HCT116 (cell line): ENCODE data around the gene CDH23.

Source experiments
- EGR1 ChIP-seq: IDR thresholded peaks from 2 replicates; pipeline ENCODE4 v1.6.1; 2012; ENCODE audit warnings: low read depth
- EZH2 ChIP-seq: fragments of 200-600 bp; sonication (generic); IDR thresholded peaks from 2 replicates; pipeline ENCODE4 v1.6.1; 2017; ENCODE audit warnings: antibody characterized with exemption, mixed run types
- JUND ChIP-seq: IDR thresholded peaks from 2 replicates; pipeline ENCODE4 v1.6.1; 2012
- POLR2A ChIP-seq: IDR thresholded peaks from 2 replicates; pipeline ENCODE4 v1.7.0; 2011; ENCODE audit warnings: borderline replicate concordance; ENCODE audit not compliant: insufficient read depth, insufficient read length; ENCODE audit errors: extremely low read depth
- RAD21 ChIP-seq: IDR thresholded peaks from 2 replicates; pipeline ENCODE4 v1.6.1; 2012; ENCODE audit warnings: low read depth, mild to moderate bottlenecking
- ZNF274 ChIP-seq: fragments of 200-500 bp; sonication (Bioruptor generic); IDR thresholded peaks from 2 replicates; pipeline ENCODE4 v1.6.1; 2014; ENCODE audit warnings: mild to moderate bottlenecking, low read depth, low read length, inconsistent platforms
- TF ChIP-seq, protein P1 (sequence below): IDR thresholded peaks from 2 replicates; pipeline ENCODE4 v1.6.1; 2012; ENCODE audit warnings: low read depth
- TF ChIP-seq, protein P2 (sequence below), 3 experiments: fragments of 200-600 bp in 1 of 3; sonication (generic) in 1 of 3; IDR thresholded peaks in 2 of 3; conservative IDR thresholded peaks in 1 of 3; 2 replicates each; pipeline ENCODE4 v1.5.1; 2012 to 2017; ENCODE audit warnings: low read depth in 2 of 3, low read length in 2 of 3, antibody characterized with exemption in 1 of 3, borderline replicate concordance in 1 of 3, control low read depth in 1 of 3, mild to moderate bottlenecking in 1 of 3, mixed read lengths in 1 of 3, mixed run types in 1 of 3, moderate library complexity in 1 of 3; ENCODE audit not compliant: insufficient read depth in 1 of 3
- TF ChIP-seq, protein P3 (sequence below): IDR thresholded peaks from 2 replicates; pipeline ENCODE4 v1.6.1; 2012
- TF ChIP-seq, protein P4 (sequence below): IDR thresholded peaks from 2 replicates; pipeline ENCODE4 v1.6.1; 2011; ENCODE audit warnings: mild to moderate bottlenecking, low read length, moderate library complexity; ENCODE audit not compliant: insufficient replicate concordance; ENCODE audit errors: extremely low read depth

DNA sequence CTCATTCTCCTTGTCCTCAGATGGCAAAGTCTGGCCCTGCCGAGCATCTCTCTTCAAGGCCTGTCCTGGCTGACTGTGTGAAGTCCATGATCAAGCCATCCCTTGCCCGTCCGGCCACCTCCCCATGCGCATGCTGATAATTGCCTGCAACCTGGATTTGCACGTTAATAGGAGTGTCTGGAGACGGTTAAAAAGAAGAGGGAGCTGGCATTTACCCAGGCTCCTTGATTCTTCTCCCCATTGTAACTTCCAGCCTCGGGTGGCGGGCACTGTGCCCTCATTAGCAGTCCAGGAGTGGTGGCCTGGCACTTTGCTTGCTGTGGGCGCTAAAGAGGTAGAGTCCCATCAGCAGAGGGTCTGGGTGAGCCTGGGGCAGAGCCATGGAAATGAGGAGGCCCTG is 165.5 kb downstream of the CDH23 start:
- TF ChIP-seq RAD21 (no peak), EGR1 (no peak), ZNF274 (no peak), JUND (no peak), EZH2 (no peak), POLR2A (no peak)
- TF ChIP-seq, protein P1, sequence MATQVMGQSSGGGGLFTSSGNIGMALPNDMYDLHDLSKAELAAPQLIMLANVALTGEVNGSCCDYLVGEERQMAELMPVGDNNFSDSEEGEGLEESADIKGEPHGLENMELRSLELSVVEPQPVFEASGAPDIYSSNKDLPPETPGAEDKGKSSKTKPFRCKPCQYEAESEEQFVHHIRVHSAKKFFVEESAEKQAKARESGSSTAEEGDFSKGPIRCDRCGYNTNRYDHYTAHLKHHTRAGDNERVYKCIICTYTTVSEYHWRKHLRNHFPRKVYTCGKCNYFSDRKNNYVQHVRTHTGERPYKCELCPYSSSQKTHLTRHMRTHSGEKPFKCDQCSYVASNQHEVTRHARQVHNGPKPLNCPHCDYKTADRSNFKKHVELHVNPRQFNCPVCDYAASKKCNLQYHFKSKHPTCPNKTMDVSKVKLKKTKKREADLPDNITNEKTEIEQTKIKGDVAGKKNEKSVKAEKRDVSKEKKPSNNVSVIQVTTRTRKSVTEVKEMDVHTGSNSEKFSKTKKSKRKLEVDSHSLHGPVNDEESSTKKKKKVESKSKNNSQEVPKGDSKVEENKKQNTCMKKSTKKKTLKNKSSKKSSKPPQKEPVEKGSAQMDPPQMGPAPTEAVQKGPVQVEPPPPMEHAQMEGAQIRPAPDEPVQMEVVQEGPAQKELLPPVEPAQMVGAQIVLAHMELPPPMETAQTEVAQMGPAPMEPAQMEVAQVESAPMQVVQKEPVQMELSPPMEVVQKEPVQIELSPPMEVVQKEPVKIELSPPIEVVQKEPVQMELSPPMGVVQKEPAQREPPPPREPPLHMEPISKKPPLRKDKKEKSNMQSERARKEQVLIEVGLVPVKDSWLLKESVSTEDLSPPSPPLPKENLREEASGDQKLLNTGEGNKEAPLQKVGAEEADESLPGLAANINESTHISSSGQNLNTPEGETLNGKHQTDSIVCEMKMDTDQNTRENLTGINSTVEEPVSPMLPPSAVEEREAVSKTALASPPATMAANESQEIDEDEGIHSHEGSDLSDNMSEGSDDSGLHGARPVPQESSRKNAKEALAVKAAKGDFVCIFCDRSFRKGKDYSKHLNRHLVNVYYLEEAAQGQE: no peak
- TF ChIP-seq, protein P2, sequence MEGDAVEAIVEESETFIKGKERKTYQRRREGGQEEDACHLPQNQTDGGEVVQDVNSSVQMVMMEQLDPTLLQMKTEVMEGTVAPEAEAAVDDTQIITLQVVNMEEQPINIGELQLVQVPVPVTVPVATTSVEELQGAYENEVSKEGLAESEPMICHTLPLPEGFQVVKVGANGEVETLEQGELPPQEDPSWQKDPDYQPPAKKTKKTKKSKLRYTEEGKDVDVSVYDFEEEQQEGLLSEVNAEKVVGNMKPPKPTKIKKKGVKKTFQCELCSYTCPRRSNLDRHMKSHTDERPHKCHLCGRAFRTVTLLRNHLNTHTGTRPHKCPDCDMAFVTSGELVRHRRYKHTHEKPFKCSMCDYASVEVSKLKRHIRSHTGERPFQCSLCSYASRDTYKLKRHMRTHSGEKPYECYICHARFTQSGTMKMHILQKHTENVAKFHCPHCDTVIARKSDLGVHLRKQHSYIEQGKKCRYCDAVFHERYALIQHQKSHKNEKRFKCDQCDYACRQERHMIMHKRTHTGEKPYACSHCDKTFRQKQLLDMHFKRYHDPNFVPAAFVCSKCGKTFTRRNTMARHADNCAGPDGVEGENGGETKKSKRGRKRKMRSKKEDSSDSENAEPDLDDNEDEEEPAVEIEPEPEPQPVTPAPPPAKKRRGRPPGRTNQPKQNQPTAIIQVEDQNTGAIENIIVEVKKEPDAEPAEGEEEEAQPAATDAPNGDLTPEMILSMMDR (IDR thresholded peaks at IDR 0.05 in 2 of 3, conservative IDR thresholded peaks at IDR 0.05 in 1 of 3; ENCODE audit: borderline replicate concordance in 1 of 3, insufficient read depth in 1 of 3, low read depth in 2 of 3, low read length in 2 of 3): no peak
- TF ChIP-seq, protein P3, sequence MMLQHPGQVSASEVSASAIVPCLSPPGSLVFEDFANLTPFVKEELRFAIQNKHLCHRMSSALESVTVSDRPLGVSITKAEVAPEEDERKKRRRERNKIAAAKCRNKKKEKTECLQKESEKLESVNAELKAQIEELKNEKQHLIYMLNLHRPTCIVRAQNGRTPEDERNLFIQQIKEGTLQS: no peak
- TF ChIP-seq, protein P4, sequence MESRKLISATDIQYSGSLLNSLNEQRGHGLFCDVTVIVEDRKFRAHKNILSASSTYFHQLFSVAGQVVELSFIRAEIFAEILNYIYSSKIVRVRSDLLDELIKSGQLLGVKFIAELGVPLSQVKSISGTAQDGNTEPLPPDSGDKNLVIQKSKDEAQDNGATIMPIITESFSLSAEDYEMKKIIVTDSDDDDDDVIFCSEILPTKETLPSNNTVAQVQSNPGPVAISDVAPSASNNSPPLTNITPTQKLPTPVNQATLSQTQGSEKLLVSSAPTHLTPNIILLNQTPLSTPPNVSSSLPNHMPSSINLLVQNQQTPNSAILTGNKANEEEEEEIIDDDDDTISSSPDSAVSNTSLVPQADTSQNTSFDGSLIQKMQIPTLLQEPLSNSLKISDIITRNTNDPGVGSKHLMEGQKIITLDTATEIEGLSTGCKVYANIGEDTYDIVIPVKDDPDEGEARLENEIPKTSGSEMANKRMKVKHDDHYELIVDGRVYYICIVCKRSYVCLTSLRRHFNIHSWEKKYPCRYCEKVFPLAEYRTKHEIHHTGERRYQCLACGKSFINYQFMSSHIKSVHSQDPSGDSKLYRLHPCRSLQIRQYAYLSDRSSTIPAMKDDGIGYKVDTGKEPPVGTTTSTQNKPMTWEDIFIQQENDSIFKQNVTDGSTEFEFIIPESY: no peak
